ENCODE results near the gene NMD3. TPM values are rescaled to one million over a fixed set of nuclear protein-coding genes. Genes with fewer than 3 reads are reported as not detected.

The NMD3 gene
- total and polyA plus RNA-seq, 2 of the 13 experiments (the other 11 are each of a cell fraction or from before 2014, with no cell fraction given), result 44.2 to 55.2 TPM

- TF ChIP-seq PTBP1 (IDR thresholded peaks at IDR 0.05; ENCODE audit: low read depth, low read length, poor library complexity, severe bottlenecking) (no peak), STAT5B (CRISPR knock-in tag; IDR thresholded peaks at IDR 0.05) (no peak), ZNF232 (CRISPR knock-in tag; IDR thresholded peaks at IDR 0.05; ENCODE audit: borderline replicate concordance) (no peak), HMG20B (CRISPR knock-in tag; conservative IDR thresholded peaks at IDR 0.05) (no peak), ZNF747 (CRISPR knock-in tag; IDR thresholded peaks at IDR 0.05; ENCODE audit: borderline replicate concordance) (no peak), TGIF2 (CRISPR knock-in tag; IDR thresholded peaks at IDR 0.05) (no peak), FOXM1 (CRISPR knock-in tag; IDR thresholded peaks at IDR 0.05) (no peak), ZNF335 (CRISPR knock-in tag; IDR thresholded peaks at IDR 0.05) (no peak), POGZ (CRISPR knock-in tag; IDR thresholded peaks at IDR 0.05) (0 out of 2 replicates have a peak, but pooled peaks have one; percentile 34), ZNF768 (CRISPR knock-in tag; IDR thresholded peaks at IDR 0.05) (no peak), ZNF264 (CRISPR knock-in tag; IDR thresholded peaks at IDR 0.05) (no peak), TEAD3 (CRISPR knock-in tag; optimal IDR thresholded peaks at IDR 0.05; ENCODE audit: borderline replicate concordance) (peak; percentile 14), ZFP41 (CRISPR knock-in tag; IDR thresholded peaks at IDR 0.05; ENCODE audit: borderline replicate concordance) (no peak), CBX2 (IDR thresholded peaks at IDR 0.05; ENCODE audit: low read depth, low read length) (no peak), CBX2 (CRISPR knock-in tag; IDR thresholded peaks at IDR 0.05; ENCODE audit: low read depth) (no peak), ZNF562 (CRISPR knock-in tag; IDR thresholded peaks at IDR 0.05; ENCODE audit: borderline replicate concordance) (no peak), MIXL1 (CRISPR knock-in tag; IDR thresholded peaks at IDR 0.05) (0 out of 2 replicates have a peak, but pooled peaks have one; percentile 28), REL (CRISPR knock-in tag; conservative IDR thresholded peaks at IDR 0.05) (no peak), SAFB2 (CRISPR knock-in tag; IDR thresholded peaks at IDR 0.05; ENCODE audit: borderline replicate concordance, low read depth) (no peak), SOX13 (IDR thresholded peaks at IDR 0.05) (no peak), SOX13 (CRISPR knock-in tag; conservative IDR thresholded peaks at IDR 0.05 in 1 of 2, IDR thresholded peaks at IDR 0.05 in 1 of 2) (peak in 1 of 2 experiments; percentile 57; a peak in 1 of 4 replicates), KAT8 (CRISPR knock-in tag; IDR thresholded peaks at IDR 0.05) (no peak), ELF4 (CRISPR knock-in tag; IDR thresholded peaks at IDR 0.05; ENCODE audit: borderline replicate concordance) (no peak), ZGPAT (CRISPR knock-in tag; IDR thresholded peaks at IDR 0.05) (no peak), STAT6 (CRISPR knock-in tag; IDR thresholded peaks at IDR 0.05; ENCODE audit: borderline replicate concordance) (no peak), NR2C2 (CRISPR knock-in tag; IDR thresholded peaks at IDR 0.05; ENCODE audit: borderline replicate concordance) (0 out of 2 replicates have a peak, but pooled peaks have one; percentile 19), IRF9 (CRISPR knock-in tag; IDR thresholded peaks at IDR 0.05; ENCODE audit: borderline replicate concordance) (no peak), GATAD1 (CRISPR knock-in tag; IDR thresholded peaks at IDR 0.05) (no peak)
Observed at GRCh38 chr3:161215185-161215584, 5.9 kb upstream of the NMD3 start (continued).
